CD14-positive monocyte (primary cell): Measurements from ENCODE around the gene MARVELD3. TPM values are rescaled to one million over a fixed set of nuclear protein-coding genes. Genes with fewer than 3 reads are reported as not detected.

Experiments
- DNase-seq, 3 donors: peaks; one replicate each; pipeline ENCODE4 v3.0.0-alpha.2; 2011 to 2022
- H2AFZ ChIP-seq: 2 replicates; pipeline ENCODE4 v1.6.0; 2012; ENCODE audit warnings: mild to moderate bottlenecking, low read depth, low read length, inconsistent platforms; ENCODE audit not compliant: insufficient read depth, poor library complexity, severe bottlenecking
- H3K27ac ChIP-seq, 2 donors: 1 replicate in 1 of 2; 2 replicates in 1 of 2; pipeline ENCODE4 v1.5.1; 2012 to 2013; ENCODE audit warnings: low read length in 2 of 2, control low read depth in 1 of 2, inconsistent platforms in 1 of 2, low read depth in 1 of 2, mild to moderate bottlenecking in 1 of 2
- H3K27me3 ChIP-seq, 2 donors: one replicate each; pipeline versions ENCODE4 v1.6.0 to v1.6.1; 2011 to 2013; ENCODE audit warnings: low read length in 2 of 2; ENCODE audit not compliant: control insufficient read depth in 2 of 2, insufficient read depth in 2 of 2
- H3K36me3 ChIP-seq, 2 donors: replicated peaks in 1 of 2; 1 replicate in 1 of 2; 2 replicates in 1 of 2; pipeline versions ENCODE4 v1.5.1 to v1.6.1; 2012 to 2013; ENCODE audit warnings: low read length in 2 of 2, control low read depth in 1 of 2, inconsistent platforms in 1 of 2, mild to moderate bottlenecking in 1 of 2; ENCODE audit not compliant: insufficient read depth in 2 of 2, control insufficient read depth in 1 of 2
- H3K4me1 ChIP-seq, 2 donors: 1 replicate in 1 of 2; 2 replicates in 1 of 2; pipeline versions ENCODE4 v1.5.1 to v1.6.1; 2012 to 2013; ENCODE audit warnings: low read length in 2 of 2, control low read depth in 1 of 2, inconsistent platforms in 1 of 2, mild to moderate bottlenecking in 1 of 2, moderate library complexity in 1 of 2; ENCODE audit not compliant: insufficient read depth in 2 of 2, control insufficient read depth in 1 of 2
- H3K4me2 ChIP-seq: replicated peaks from 2 replicates; pipeline ENCODE3; 2012; ENCODE audit warnings: low read length, moderate library complexity, mild to moderate bottlenecking; ENCODE audit not compliant: poor library complexity, severe bottlenecking; ENCODE audit errors: extremely low read depth
- H3K4me3 ChIP-seq, 3 experiments: fragments of 200-600 bp in 1 of 3; sonication (generic) in 1 of 3; replicated peaks in 1 of 3; 1 replicate in 2 of 3; 2 replicates in 1 of 3; pipeline ENCODE4 v1.5.1; 2011 to 2013; ENCODE audit warnings: low read length in 3 of 3, mild to moderate bottlenecking in 3 of 3, control low read depth in 2 of 3, low read depth in 2 of 3, inconsistent platforms in 1 of 3, moderate library complexity in 1 of 3
- H3K79me2 ChIP-seq: 2 replicates; pipeline ENCODE4 v1.6.0; 2012; ENCODE audit warnings: mild to moderate bottlenecking, control low read depth, inconsistent platforms, low read length, moderate library complexity; ENCODE audit not compliant: insufficient read depth
- H3K9ac ChIP-seq: 2 replicates; pipeline ENCODE4 v1.6.0; 2017; ENCODE audit warnings: low read length, mild to moderate bottlenecking; ENCODE audit not compliant: insufficient read depth, poor library complexity, severe bottlenecking
- H3K9me3 ChIP-seq, 2 donors: replicated peaks in 1 of 2; 1 replicate in 1 of 2; 2 replicates in 1 of 2; pipeline versions ENCODE4 v1.5.1 to v1.6.1; 2012 to 2013; ENCODE audit warnings: low read length in 2 of 2, control low read depth in 1 of 2; ENCODE audit not compliant: control insufficient read depth in 1 of 2, insufficient read depth in 1 of 2
- H4K20me1 ChIP-seq: 2 replicates; pipeline ENCODE4 v1.6.0; 2012; ENCODE audit warnings: mild to moderate bottlenecking, low read length, control low read depth, moderate library complexity; ENCODE audit not compliant: insufficient read depth
- H3K27ac Mint-ChIP-seq, 7 donors: one replicate each; pipeline ENCODE4 v1.8.0; 2020; ENCODE audit warnings: mild to moderate bottlenecking in 7 of 7, mixed read lengths in 7 of 7, moderate library complexity in 6 of 7, inconsistent platforms in 2 of 7
- H3K27me3 Mint-ChIP-seq, 3 donors: one replicate each; pipeline ENCODE4 v1.8.0; 2021 to 2022; ENCODE audit warnings: low read depth in 3 of 3, mild to moderate bottlenecking in 3 of 3, mixed read lengths in 3 of 3, moderate library complexity in 3 of 3, inconsistent platforms in 1 of 3
- H3K36me3 Mint-ChIP-seq, 2 donors: one replicate each; pipeline ENCODE4 v1.8.0; 2020; ENCODE audit warnings: mixed read lengths in 2 of 2, inconsistent platforms in 1 of 2, mild to moderate bottlenecking in 1 of 2
- H3K4me1 Mint-ChIP-seq: one replicate; pipeline ENCODE4 v1.8.0; 2020; ENCODE audit warnings: mild to moderate bottlenecking, mixed read lengths
- H3K4me3 Mint-ChIP-seq, 2 donors: one replicate each; pipeline ENCODE4 v1.8.0; 2020; ENCODE audit warnings: mild to moderate bottlenecking in 2 of 2, mixed read lengths in 2 of 2, moderate library complexity in 1 of 2
- H3K9me3 Mint-ChIP-seq, 7 donors: one replicate each; pipeline ENCODE4 v1.8.0; 2020 to 2022; ENCODE audit warnings: mixed read lengths in 7 of 7, mild to moderate bottlenecking in 6 of 7, moderate library complexity in 6 of 7, inconsistent platforms in 2 of 7
- WGBS: methylation state at CpG from one replicate; pipeline ENCODE4 v1.1.5; 2013; ENCODE audit warnings: missing lambda C conversion rate; ENCODE audit not compliant: insufficient coverage; 5-methylcytosine and 5-hydroxymethylcytosine counted together
- intact Hi-C, 2 donors: fragments of 100-400 bp; cut with micrococcal nuclease; formaldehyde crosslinking; loops; one replicate each; pipeline versions ENCODE4 v1.15.0 to v1.15.1; 2023
- polyA plus RNA-seq, 3 donors: library from polyadenylated mRNA; depleted of rRNA in 1 of 3; unstranded in 2 of 3; stranded (reverse) in 1 of 3; fragments of 300-500 nt in 2 of 3; fragments of >200 nt in 1 of 3; fragmentation: Illumina TruSeq in 2 of 3; gene quantifications; 1 replicate in 2 of 3; 2 replicates in 1 of 3; pipeline ENCODE4 v1.2.3, GENCODE V29; 2012 to 2021
- TF ChIP-seq, protein P1 (sequence below): fragments of 200-600 bp; IDR thresholded peaks from one replicate; pipeline ENCODE4 v1.8.0; 2022; ENCODE audit warnings: antibody characterized with exemption, mild to moderate bottlenecking

Gene MARVELD3
- polyA plus RNA-seq, 3 donors = 0.12 TPM; not detected in 2

DNA sequence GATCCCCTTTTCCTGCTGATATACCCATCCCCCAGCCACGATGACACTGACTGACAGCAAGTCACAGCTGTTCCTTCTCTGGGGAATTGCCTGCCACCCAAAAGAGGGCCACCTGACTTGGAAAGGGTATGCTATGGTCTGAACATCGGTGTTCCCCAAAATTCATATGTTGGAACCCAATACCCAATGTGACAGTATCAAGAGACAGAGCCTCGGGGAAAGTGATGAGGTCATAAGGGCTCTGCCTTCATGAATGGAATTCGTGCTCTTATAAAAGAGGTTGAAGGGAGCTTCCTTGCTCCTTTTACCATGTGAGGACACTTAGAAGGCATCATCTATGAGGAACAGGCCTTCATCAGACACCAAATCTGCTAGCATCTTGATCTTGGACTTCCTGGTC is 7.6 kb upstream of the MARVELD3 start:
- WGBS = no CpG with 5 or more reads among the region's 4 CpGs

GRCh38 chr16:71622088-71622487 is 3.9 kb upstream of the MARVELD3 start:
- no peak overlapping the region for H2AFZ ChIP-seq
- peaks cover 15 to 29% (median 29%) of the 10 kb centered on the region in 3 donors for H3K27me3 Mint-ChIP-seq
- peaks cover 33 to 34% of the 10 kb centered on the region in 2 donors for H3K27me3 ChIP-seq
- intact Hi-C loops = no loop called here
- H3K4me1 ChIP-seq = peaks cover 0 to 8% of the 10 kb centered on the region in 2 donors
- H3K9me3 Mint-ChIP-seq = peaks cover 0 to 9% (median 2%) of the 10 kb centered on the region in 7 donors
- no peaks in the 10 kb centered on the region for H3K4me1 Mint-ChIP-seq
- H3K36me3 Mint-ChIP-seq = no peaks in the 10 kb centered on the region
- no peak overlapping the region for H3K4me3 Mint-ChIP-seq
- no peaks in the 10 kb centered on the region for H3K79me2 ChIP-seq
- no peak overlapping the region for H3K4me2 ChIP-seq
- H3K27ac Mint-ChIP-seq = no peak overlapping the region
- no peak overlapping the region for H3K9ac ChIP-seq
- H3K27ac ChIP-seq = no peak overlapping the region
- TF ChIP-seq, protein P1, sequence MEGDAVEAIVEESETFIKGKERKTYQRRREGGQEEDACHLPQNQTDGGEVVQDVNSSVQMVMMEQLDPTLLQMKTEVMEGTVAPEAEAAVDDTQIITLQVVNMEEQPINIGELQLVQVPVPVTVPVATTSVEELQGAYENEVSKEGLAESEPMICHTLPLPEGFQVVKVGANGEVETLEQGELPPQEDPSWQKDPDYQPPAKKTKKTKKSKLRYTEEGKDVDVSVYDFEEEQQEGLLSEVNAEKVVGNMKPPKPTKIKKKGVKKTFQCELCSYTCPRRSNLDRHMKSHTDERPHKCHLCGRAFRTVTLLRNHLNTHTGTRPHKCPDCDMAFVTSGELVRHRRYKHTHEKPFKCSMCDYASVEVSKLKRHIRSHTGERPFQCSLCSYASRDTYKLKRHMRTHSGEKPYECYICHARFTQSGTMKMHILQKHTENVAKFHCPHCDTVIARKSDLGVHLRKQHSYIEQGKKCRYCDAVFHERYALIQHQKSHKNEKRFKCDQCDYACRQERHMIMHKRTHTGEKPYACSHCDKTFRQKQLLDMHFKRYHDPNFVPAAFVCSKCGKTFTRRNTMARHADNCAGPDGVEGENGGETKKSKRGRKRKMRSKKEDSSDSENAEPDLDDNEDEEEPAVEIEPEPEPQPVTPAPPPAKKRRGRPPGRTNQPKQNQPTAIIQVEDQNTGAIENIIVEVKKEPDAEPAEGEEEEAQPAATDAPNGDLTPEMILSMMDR = no peak
- no peaks in the 10 kb centered on the region for H3K9me3 ChIP-seq
- H3K4me3 ChIP-seq = no peak overlapping the region
- H4K20me1 ChIP-seq = no peaks in the 10 kb centered on the region
- H3K36me3 ChIP-seq = no peaks in the 10 kb centered on the region
- no peak for DNase-seq

More for the DNA sequence above, 7.6 kb upstream of the MARVELD3 start:
- Mint-ChIP-seq H3K36me3 (no peaks in the 10 kb centered on the region), H3K9me3 (peaks cover 0 to 5% (median 0%) of the 10 kb centered on the region in 7 donors), H3K27me3 (peaks cover 3 to 20% (median 17%) of the 10 kb centered on the region in 3 donors), H3K27ac (no peak overlapping the region), H3K4me1 (no peaks in the 10 kb centered on the region), H3K4me3 (no peak overlapping the region)
- Histone ChIP-seq H3K9me3 (no peaks in the 10 kb centered on the region), H3K4me3 (no peak overlapping the region), H3K9ac (no peak overlapping the region), H3K4me1 (no peaks in the 10 kb centered on the region), H4K20me1 (no peaks in the 10 kb centered on the region), H2AFZ (no peak overlapping the region), H3K79me2 (no peaks in the 10 kb centered on the region), H3K4me2 (no peak overlapping the region), H3K27me3 (peaks cover 0 to 5% of the 10 kb centered on the region in 2 donors), H3K36me3 (no peaks in the 10 kb centered on the region), H3K27ac (no peak overlapping the region)
- DNase-seq = no peak
- intact Hi-C loops = no loop called here
- TF ChIP-seq, protein P1 = no peak
